CD4-positive, alpha-beta memory T cell (primary cell): Measurements from ENCODE around the gene FOXP4. TPM values are rescaled to one million over a fixed set of nuclear protein-coding genes. Genes with fewer than 3 reads are reported as not detected.
A peak's percentile ranks its signal among the peaks of the same experiment; 100 is the strongest.

Experiments used
- CTCF ChIA-PET: fragments of 350-600 bp; sonication (Branson Sonifier 250); formaldehyde crosslinking; loops from one replicate; lab custom pipeline; 2021; ENCODE audit warnings: inconsistent platforms; ENCODE audit not compliant: partially characterized antibody; lab: Charles Lee
- POLR2A ChIA-PET: fragments of 350-600 bp; sonication (Branson Sonifier 250); formaldehyde crosslinking; loops from one replicate; lab custom pipeline; 2021; ENCODE audit not compliant: partially characterized antibody; lab: Charles Lee
- DNase-seq, 5 donors: peaks; one replicate each; pipeline versions ENCODE4 v3.0.0 to v3.0.0-alpha.2; 2020 to 2022; ENCODE audit warnings: mixed read lengths in 1 of 5
- H3K27ac ChIP-seq: one replicate; pipeline ENCODE4 v1.7.0; 2013; ENCODE audit warnings: low read depth, low read length
- H3K27me3 ChIP-seq: 2 replicates; pipeline ENCODE4 v1.7.0; 2013; ENCODE audit warnings: mild to moderate bottlenecking, low read length, moderate library complexity; ENCODE audit not compliant: insufficient read depth
- H3K36me3 ChIP-seq: 2 replicates; pipeline ENCODE4 v1.7.0; 2013; ENCODE audit warnings: mild to moderate bottlenecking, low read length, moderate library complexity; ENCODE audit not compliant: insufficient read depth
- H3K4me1 ChIP-seq: 2 replicates; pipeline ENCODE4 v1.7.0; 2013; ENCODE audit warnings: mild to moderate bottlenecking, low read length, moderate library complexity; ENCODE audit not compliant: insufficient read depth
- H3K4me3 ChIP-seq, 2 donors: one replicate each; pipeline ENCODE4 v1.7.0; 2013; ENCODE audit warnings: low read length in 2 of 2, mild to moderate bottlenecking in 1 of 2
- H3K9me3 ChIP-seq, 2 donors: one replicate each; pipeline ENCODE4 v1.7.0; 2013; ENCODE audit warnings: low read length in 2 of 2, control low read depth in 1 of 2; ENCODE audit not compliant: control insufficient read depth in 1 of 2
- H3K27ac Mint-ChIP-seq, 7 donors: one replicate each; pipeline ENCODE4 v1.8.0; 2020 to 2021; ENCODE audit warnings: mixed read lengths in 7 of 7, mild to moderate bottlenecking in 6 of 7, inconsistent platforms in 3 of 7, moderate library complexity in 3 of 7
- H3K27me3 Mint-ChIP-seq, 2 donors: one replicate each; pipeline ENCODE4 v1.8.0; 2020 to 2021; ENCODE audit warnings: mixed read lengths in 2 of 2
- H3K36me3 Mint-ChIP-seq, 2 donors: one replicate each; pipeline ENCODE4 v1.8.0; 2020 to 2021; ENCODE audit warnings: mixed read lengths in 2 of 2, inconsistent platforms in 1 of 2, mild to moderate bottlenecking in 1 of 2
- H3K4me1 Mint-ChIP-seq, 4 donors: one replicate each; pipeline ENCODE4 v1.8.0; 2020 to 2021; ENCODE audit warnings: mixed read lengths in 4 of 4, mild to moderate bottlenecking in 1 of 4
- H3K4me3 Mint-ChIP-seq, 8 donors: one replicate each; pipeline ENCODE4 v1.8.0; 2020 to 2021; ENCODE audit warnings: mixed read lengths in 8 of 8, mild to moderate bottlenecking in 7 of 8, moderate library complexity in 6 of 8, inconsistent platforms in 3 of 8
- H3K9me3 Mint-ChIP-seq, 8 donors: one replicate each; pipeline ENCODE4 v1.8.0; 2020 to 2021; ENCODE audit warnings: mixed read lengths in 8 of 8, mild to moderate bottlenecking in 5 of 8, inconsistent platforms in 3 of 8, moderate library complexity in 1 of 8
- intact Hi-C: fragments of 100-400 bp; cut with micrococcal nuclease; formaldehyde crosslinking; loops from one replicate; pipeline ENCODE4 v1.15.1; 2023
- polyA plus RNA-seq, 2 donors: library from polyadenylated mRNA; unstranded; fragments of 300-500 nt; fragmentation: Illumina TruSeq; gene quantifications; one replicate each; pipeline ENCODE4 v1.2.3, GENCODE V29; 2021
- total RNA-seq, 2 experiments: library from RNA; stranded (reverse); gene quantifications; one replicate each; pipeline ENCODE4 v1.2.3, GENCODE V29; 2021

Gene FOXP4
- total and polyA plus RNA-seq, 4 experiments from 2014 or later, result 0.08 to 7.8 (median 4.5) TPM

- Histone ChIP-seq H3K36me3 (no peaks in the 10 kb centered on the region), H3K4me1 (peaks cover 23% of the 10 kb centered on the region), H3K4me3 (no peak overlapping the region), H3K9me3 (no peaks in the 10 kb centered on the region), H3K27me3 (peaks cover 17% of the 10 kb centered on the region), H3K27ac (no peak overlapping the region)
- H3K4me3 Mint-ChIP-seq, result peak overlapping the region in 2 of 8 donors; percentile 5 to 52
- peaks cover 4 to 42% (median 23%) of the 10 kb centered on the region in 4 donors for H3K4me1 Mint-ChIP-seq
- H3K27me3 Mint-ChIP-seq, result peaks cover 0 to 2% of the 10 kb centered on the region in 2 donors
- peak overlapping the region in 1 of 7 donors; percentile 65 for H3K27ac Mint-ChIP-seq
- peaks cover 16 to 18% of the 10 kb centered on the region in 2 donors for H3K36me3 Mint-ChIP-seq
- ChIA-PET CTCF (interaction anchor here (1.2 kb wide), 1 partner anchor 130 kb away, joined by 3 read pairs; no protein-coding TSS in a partner anchor), POLR2A (interaction anchor here (2.2 kb wide), 1 partner anchor 10 kb away, joined by 7 read pairs; no protein-coding TSS in a partner anchor)
- intact Hi-C loops, result no loop called here
- no peak for DNase-seq
- H3K9me3 Mint-ChIP-seq, result peaks cover 0 to 1% (median 0%) of the 10 kb centered on the region in 8 donors
These were observed 5.0 kb downstream of the FOXP4 start for GRCh38 chr6:41551086-41551700.

- DNase-seq, result no peak
- H3K27me3 ChIP-seq, result peaks cover 17% of the 10 kb centered on the region
- H3K36me3 ChIP-seq, result no peaks in the 10 kb centered on the region
- H3K4me1 ChIP-seq, result peaks cover 23% of the 10 kb centered on the region
- H3K27ac ChIP-seq, result no peak overlapping the region
- ChIA-PET CTCF (interaction anchor here (1.2 kb wide), 1 partner anchor 130 kb away, joined by 3 read pairs; no protein-coding TSS in a partner anchor), POLR2A (interaction anchor here (2.2 kb wide), 1 partner anchor 10 kb away, joined by 7 read pairs; no protein-coding TSS in a partner anchor)
- Mint-ChIP-seq H3K9me3 (peaks cover 0 to 1% (median 0%) of the 10 kb centered on the region in 8 donors), H3K4me3 (no peak overlapping the region), H3K27me3 (peaks cover 0 to 2% of the 10 kb centered on the region in 2 donors), H3K27ac (peak overlapping the region in 1 of 7 donors; percentile 65), H3K36me3 (peaks cover 16 to 18% of the 10 kb centered on the region in 2 donors), H3K4me1 (peaks cover 4 to 41% (median 23%) of the 10 kb centered on the region in 4 donors)
- intact Hi-C loops, result no loop called here
- H3K4me3 ChIP-seq, result no peak overlapping the region
- no peaks in the 10 kb centered on the region for H3K9me3 ChIP-seq
These were observed 5.7 kb downstream of the FOXP4 start for GRCh38 chr6:41551857-41552256.

GRCh38 chr6:41552723-41553122, 6.5 kb downstream of the FOXP4 start:
- DNase-seq, result no peak
- H3K27ac ChIP-seq, result no peak overlapping the region
- no peak overlapping the region for H3K27ac Mint-ChIP-seq
- H3K9me3 Mint-ChIP-seq, result peaks cover 0 to 1% (median 0%) of the 10 kb centered on the region in 8 donors
- intact Hi-C loops, result no loop called here
- no peak overlapping the region for H3K4me3 ChIP-seq
- peaks cover 12 to 18% of the 10 kb centered on the region in 2 donors for H3K36me3 Mint-ChIP-seq
- ChIA-PET CTCF (interaction anchor here (1.2 kb wide), 2 partner anchors 128 to 131 kb away, joined by 3 read pairs; no protein-coding TSS in a partner anchor), POLR2A (interaction anchor here (2.2 kb wide), 1 partner anchor 9 kb away, joined by 7 read pairs; no protein-coding TSS in a partner anchor)
- no peaks in the 10 kb centered on the region for H3K36me3 ChIP-seq
- H3K4me1 ChIP-seq, result peaks cover 18% of the 10 kb centered on the region
- H3K4me1 Mint-ChIP-seq, result peaks cover 6 to 36% (median 20%) of the 10 kb centered on the region in 4 donors
- peaks cover 0 to 2% of the 10 kb centered on the region in 2 donors for H3K27me3 Mint-ChIP-seq
- H3K9me3 ChIP-seq, result no peaks in the 10 kb centered on the region
- no peak overlapping the region for H3K4me3 Mint-ChIP-seq
- peaks cover 14% of the 10 kb centered on the region for H3K27me3 ChIP-seq

- ChIA-PET CTCF (interaction anchor here (1.0 to 1.2 kb wide), 2 partner anchors 128 to 129 kb away, joined by 3 read pairs; no protein-coding TSS in a partner anchor), POLR2A (interaction anchor here (2.2 kb wide), 1 partner anchor 8 kb away, joined by 7 read pairs; no protein-coding TSS in a partner anchor)
- no peak overlapping the region for H3K27ac ChIP-seq
- no peaks in the 10 kb centered on the region for H3K9me3 ChIP-seq
- no peaks in the 10 kb centered on the region for H3K27me3 Mint-ChIP-seq
- H3K4me1 Mint-ChIP-seq, result peaks cover 4 to 31% (median 16%) of the 10 kb centered on the region in 4 donors
- peak overlapping the region in 1 of 7 donors; percentile 63 for H3K27ac Mint-ChIP-seq
- DNase-seq, result no peak
- H3K27me3 ChIP-seq, result peaks cover 9% of the 10 kb centered on the region
- H3K36me3 Mint-ChIP-seq, result peaks cover 11 to 18% of the 10 kb centered on the region in 2 donors
- intact Hi-C loops, result no loop called here
- H3K4me1 ChIP-seq, result peaks cover 10% of the 10 kb centered on the region
- H3K4me3 ChIP-seq, result no peak overlapping the region
- no peaks in the 10 kb centered on the region for H3K36me3 ChIP-seq
- peaks cover 0 to 1% (median 0%) of the 10 kb centered on the region in 8 donors for H3K9me3 Mint-ChIP-seq
- H3K4me3 Mint-ChIP-seq, result no peak overlapping the region
These were observed 7.3 kb downstream of the FOXP4 start for GRCh38 chr6:41553405-41553999.

GRCh38 chr6:41555326-41556300, 9.4 kb downstream of the FOXP4 start:
- H3K4me3 Mint-ChIP-seq, result peak overlapping the region in 2 of 8 donors; percentile 23 to 52
- peaks cover 10 to 33% (median 21%) of the 10 kb centered on the region in 4 donors for H3K4me1 Mint-ChIP-seq
- H3K4me1 ChIP-seq, result peaks cover 16% of the 10 kb centered on the region
- POLR2A ChIA-PET, result no interaction called here
- no peaks in the 10 kb centered on the region for H3K9me3 ChIP-seq
- H3K36me3 Mint-ChIP-seq, result peaks cover 7 to 13% of the 10 kb centered on the region in 2 donors
- no peaks in the 10 kb centered on the region for H3K36me3 ChIP-seq
- no peak for DNase-seq
- H3K9me3 Mint-ChIP-seq, result peaks cover 0 to 1% (median 0%) of the 10 kb centered on the region in 8 donors
- CTCF ChIA-PET, result interaction anchor here (1.7 kb wide), 1 partner anchor 131 kb away, joined by 5 read pairs; no protein-coding TSS in a partner anchor
- H3K27ac Mint-ChIP-seq, result peak overlapping the region in 1 of 7 donors; percentile 5
- intact Hi-C loops, result no loop called here
- no peak overlapping the region for H3K27ac ChIP-seq
- no peaks in the 10 kb centered on the region for H3K27me3 ChIP-seq
- no peaks in the 10 kb centered on the region for H3K27me3 Mint-ChIP-seq
- H3K4me3 ChIP-seq, result no peak overlapping the region

- Mint-ChIP-seq H3K4me3 (no peak overlapping the region), H3K27me3 (no peaks in the 10 kb centered on the region), H3K4me1 (peaks cover 14 to 39% (median 24%) of the 10 kb centered on the region in 4 donors), H3K9me3 (peaks cover 0 to 1% (median 0%) of the 10 kb centered on the region in 8 donors), H3K36me3 (peaks cover 4% of the 10 kb centered on the region in 2 donors), H3K27ac (no peak overlapping the region)
- DNase-seq, result no peak
- ChIA-PET POLR2A (interaction anchor here (1.8 kb wide), 1 partner anchor 10 kb away, joined by 4 read pairs; no protein-coding TSS in a partner anchor), CTCF (interaction anchor here (1.7 kb wide), 1 partner anchor 133 kb away, joined by 5 read pairs; no protein-coding TSS in a partner anchor)
- H3K9me3 ChIP-seq, result no peaks in the 10 kb centered on the region
- intact Hi-C loops, result no loop called here
- H3K36me3 ChIP-seq, result no peaks in the 10 kb centered on the region
- no peaks in the 10 kb centered on the region for H3K27me3 ChIP-seq
- H3K4me1 ChIP-seq, result peaks cover 25% of the 10 kb centered on the region
- H3K27ac ChIP-seq, result no peak overlapping the region
- no peak overlapping the region for H3K4me3 ChIP-seq
These were observed 11.2 kb downstream of the FOXP4 start for GRCh38 chr6:41557335-41557734.
